NCI-H2029 treated with DMSO at 0.1 percent for 48 hours (cell line): ENCODE measurements around the gene SLC35C1.
"Not testable (repeated sequence)": the region's sequence is repeated elsewhere in the genome, so short reads cannot be mapped to it uniquely, and the experiment has no call there.

Source experiments
- DNase-seq: peaks from one replicate; lab custom pipeline; 2025; lab: John Stamatoyannopoulos, UW

The SLC35C1 gene

DNA sequence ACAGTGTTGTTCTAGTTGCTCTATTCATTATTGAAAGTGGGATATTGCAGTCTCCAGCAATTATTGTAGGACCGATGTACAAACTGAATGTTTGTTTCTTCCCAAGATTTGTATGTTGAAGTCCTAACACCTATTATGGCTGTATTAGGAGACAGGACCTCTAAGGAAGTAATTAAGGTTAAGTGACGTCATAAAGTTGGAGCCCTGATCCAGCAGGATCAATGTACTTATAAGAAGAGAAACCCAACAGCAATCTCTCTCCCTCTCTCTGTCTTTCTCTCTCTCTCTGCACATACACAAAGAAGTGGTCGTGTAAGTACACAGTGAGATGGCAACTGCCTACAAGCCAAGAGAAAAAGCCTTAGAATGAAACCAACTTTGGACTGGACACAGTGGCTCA is 16.1 kb upstream of the SLC35C1 start:
- no peak for DNase-seq

- DNase-seq = no peak
Measured at GRCh38 chr11:45791524-45791923, 13.4 kb upstream of the SLC35C1 start.

DNA sequence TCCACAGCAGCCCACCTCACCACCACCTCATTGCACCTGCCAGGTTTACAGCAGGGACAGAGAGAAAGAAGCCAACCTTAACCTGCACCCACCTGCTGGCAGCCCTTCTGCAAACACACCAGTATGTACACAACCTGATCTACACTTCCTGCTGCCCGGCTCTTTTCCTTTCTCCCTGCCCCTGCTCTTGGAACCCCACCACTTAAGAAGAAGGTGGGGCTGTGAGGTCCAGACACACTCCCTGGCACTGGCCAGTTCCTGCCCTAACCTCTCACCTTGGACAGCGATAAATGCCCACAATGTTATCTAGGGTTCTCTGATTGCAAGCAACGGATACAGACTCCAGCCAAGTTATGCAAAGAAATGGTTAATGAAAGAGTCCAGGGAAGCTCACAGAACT is 10.8 kb upstream of the SLC35C1 start:
- peak; percentile 82 for DNase-seq

DNA sequence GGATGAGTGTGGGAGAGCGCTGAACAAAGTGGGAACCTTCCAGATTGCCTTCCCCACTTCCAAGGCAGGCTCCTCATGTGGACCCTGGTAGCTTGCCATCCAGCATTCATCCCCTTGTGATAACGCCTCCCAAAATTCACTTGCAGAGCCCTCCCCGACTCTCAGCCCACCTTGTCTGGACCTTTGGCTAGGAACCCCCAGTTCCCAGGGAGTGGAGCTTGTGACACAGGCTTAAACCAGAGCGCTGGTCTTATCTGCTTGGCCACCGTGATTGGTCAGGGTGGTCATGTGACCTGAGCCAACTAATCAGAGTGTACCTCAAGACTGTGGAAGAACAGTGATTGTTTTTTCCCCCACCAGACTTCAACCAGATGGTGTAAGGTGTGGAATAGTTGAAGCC is 9.6 kb upstream of the SLC35C1 start:
- DNase-seq = no peak

DNA sequence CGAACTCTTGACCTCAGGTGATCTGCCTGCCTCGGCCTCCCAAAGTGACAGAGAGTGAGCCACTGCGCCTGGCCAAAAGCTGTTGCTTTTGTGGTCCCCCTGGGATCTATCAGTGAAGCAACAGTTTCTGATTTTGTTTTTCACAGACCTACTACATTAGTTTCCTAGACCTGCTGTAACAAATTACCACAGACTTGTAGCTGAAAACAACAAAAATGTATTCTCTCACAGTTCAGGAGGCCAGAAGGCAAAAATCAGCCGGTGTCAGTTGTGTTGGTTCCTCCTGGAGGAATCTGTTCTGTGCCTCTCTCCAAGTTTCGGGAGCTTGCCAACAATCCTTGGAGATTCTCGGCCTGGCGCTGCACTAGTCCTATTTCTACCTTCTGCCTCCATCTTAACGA is 8.5 kb upstream of the SLC35C1 start:
- DNase-seq = no peak

DNA sequence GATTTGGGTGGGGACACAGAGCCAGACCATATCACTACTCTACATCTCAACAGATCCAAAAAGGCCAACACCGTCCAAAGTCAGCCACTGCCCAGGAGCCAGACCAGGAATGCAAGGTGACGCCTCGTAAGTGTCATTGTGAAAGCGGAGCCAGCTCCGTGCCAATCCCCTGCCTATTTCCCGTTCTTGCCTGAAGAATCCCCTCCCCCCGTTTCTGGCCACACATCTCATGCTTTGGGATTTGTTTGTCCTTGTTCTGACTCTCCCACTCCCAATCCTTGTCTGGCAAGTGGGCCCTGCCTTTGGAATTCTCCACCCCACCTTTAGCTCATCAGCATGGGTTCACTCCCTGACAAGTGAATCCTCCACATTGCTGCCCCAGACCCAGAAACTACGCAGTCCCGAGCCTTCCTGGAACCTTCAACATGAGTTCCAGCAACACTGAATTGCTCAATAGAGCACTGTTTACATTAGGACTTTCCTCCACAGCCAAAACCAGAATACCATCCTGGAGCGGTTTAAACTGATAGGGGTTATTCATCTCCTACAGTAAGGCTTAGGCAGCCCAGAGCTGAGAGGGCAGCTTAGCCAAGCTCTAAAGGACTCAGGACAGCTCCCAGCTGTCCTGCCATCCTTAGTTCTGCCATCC is 6.0 kb upstream of the SLC35C1 start:
- peak; percentile 17 for DNase-seq

- no peak for DNase-seq
Measured at GRCh38 chr11:45799562-45799961, 5.4 kb upstream of the SLC35C1 start.

DNA sequence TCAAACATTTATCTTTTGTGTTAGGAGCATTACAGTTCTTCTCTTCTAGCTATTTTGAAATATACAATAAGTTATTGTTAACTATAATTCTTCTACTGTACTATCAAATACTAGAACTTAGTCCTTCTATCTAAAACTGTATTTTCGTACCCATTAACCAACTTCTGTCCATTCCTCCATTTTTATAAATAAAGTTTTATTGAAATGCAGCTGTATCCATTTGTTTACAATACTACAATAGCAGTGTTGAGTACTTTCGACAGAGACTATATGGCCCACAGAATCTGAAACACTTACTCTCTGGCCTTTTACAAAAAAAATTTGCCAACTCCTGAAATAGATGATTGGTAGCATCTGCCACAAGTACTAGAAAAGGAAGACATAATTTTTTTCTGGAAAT is 4.7 kb upstream of the SLC35C1 start:
- DNase-seq = no peak

DNA sequence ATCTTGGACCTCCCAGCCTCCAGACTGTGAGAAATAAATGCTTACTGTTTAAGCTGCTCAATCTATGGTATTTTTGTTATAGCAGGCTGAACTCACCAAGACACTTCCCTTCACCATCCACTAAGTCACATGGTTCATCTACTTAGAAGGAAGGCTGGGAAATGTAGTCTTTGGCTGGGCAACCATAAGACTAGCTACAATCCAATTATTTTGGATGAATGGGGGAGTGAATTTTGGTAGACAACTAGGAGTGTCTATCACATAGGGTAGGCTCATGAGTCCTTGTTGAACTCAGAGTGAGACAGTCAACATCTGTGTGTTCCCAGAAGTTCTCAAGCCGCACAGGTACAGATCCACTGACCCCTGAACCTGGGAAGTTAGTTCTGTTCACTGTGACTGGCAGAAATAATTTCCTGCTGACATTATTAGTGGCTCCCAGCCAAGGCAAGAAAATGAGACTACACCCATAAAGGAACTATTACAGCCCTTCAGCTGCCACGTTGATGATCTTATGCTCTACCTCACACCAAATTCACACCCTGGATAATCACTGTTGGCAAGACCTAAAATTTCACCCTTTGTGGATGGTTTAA is 3.1 kb upstream of the SLC35C1 start:
- DNase-seq = no peak

- DNase-seq = no peak
Measured at GRCh38 chr11:45802531-45803317, 2.2 kb upstream of the SLC35C1 start.

DNA sequence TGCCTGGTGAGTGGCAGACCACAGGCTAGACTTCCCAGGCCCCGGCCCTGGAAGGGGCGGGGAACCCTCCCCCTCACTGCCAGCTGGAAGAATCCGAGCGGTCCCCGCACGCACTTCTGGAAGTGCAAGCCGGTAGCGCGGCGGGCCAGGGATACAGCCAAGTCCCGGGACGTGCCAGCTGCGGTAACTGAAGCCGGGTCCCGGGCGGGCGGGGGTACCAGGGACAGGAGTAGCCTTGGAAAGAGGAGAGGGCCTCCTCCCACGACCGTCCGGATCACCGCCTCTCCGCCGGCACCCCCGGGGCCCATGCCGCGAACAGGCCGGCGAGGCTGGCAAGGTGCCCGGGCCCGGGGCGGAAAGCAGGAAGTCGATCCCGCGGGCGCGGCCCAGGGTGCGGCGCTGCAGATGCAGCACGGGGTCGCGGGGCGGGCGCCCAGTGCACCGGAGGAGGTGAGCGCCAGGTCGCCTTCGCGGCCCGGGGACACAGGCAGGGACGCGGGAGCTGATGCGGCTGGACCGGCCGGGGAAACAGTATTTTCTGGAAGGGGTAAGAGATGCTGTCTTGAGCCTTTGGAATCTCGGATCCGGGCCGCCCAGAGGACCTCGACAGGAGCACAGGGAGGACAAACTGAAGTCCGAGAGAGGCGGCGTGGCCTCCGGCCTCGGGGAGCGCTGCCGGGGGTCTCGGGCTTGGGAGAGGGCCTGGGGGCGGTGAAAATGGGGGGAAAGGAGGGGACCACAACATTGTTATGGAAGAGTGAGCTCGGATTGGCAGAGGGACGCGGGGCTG is 783 bp upstream of the SLC35C1 start:
- no peak for DNase-seq

GRCh38 chr11:45805305-45806071 is 539 bp downstream of the SLC35C1 start:
- no peak for DNase-seq

DNA sequence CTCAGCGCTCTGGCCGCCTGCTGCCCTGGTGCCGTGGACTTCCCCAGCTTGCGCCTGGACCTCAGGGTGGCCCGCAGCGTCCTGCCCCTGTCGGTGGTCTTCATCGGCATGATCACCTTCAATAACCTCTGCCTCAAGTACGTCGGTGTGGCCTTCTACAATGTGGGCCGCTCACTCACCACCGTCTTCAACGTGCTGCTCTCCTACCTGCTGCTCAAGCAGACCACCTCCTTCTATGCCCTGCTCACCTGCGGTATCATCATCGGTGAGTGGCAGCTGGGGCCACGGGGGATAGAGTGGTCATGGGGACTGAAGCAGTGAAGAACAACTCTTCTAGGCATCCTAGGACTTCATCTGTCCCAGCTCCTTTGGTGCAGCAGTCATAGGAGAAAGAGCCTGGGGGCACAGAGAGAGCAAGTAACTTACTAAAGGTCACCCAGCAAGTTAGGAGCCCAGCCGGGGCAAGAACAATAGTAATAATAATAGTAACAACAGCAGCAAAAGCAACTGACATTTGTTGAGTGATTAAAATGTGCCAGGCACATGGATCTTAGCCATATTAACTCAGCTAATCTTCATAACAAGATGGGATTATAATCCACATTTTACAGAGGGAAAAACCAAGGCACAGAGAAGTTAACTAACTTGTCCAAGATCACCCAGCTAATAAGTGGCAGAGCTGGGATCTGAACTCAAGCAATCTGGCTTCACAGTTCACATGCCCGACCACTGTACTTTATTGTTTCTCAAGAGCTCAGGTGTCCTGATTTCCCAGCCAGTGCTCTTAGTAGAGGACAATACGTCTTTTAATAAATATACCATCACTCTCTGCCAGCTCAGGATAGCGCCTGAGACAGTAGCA is 1.4 kb downstream of the SLC35C1 start:
- DNase-seq = no peak

DNA sequence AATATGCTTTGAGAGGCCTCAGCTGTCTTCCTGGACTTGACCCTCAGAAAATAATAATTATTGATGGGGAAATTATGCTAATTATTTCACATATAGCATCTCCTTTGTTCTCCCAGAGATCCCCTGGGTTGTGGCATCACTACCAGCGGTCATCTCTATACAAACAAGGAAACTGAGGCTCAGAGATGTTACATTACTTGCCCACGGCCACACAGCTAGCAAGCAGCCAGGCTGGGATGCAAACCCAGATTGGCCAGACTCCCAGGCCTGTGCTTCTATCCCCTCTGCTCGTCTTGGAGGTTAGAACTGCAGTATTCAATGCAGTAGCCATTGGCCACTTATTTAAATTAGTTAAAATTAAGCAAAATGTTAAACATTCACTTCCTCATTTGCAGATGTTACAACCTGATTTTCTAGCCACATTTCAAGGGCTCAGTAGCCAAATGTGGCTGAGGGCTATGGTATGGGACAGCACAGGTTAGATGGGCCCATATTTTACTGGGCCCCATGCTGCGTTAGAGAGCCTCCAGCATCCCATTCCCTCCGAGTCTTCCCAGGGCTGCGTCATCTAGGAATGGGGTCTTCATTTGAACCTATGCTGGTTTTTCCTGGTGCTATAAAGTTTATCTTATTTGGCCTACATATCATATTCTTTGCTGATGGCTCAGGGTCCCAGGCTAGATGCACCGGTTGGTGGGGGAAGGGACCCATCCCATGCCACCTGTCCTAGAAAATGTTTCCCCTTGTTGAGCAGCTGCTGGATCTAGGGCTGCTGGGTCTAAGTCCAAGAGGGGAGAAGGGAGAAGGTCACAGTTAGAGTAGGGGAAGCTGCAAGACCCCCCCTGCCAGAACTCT is 2.2 kb downstream of the SLC35C1 start:
- no peak for DNase-seq

DNA sequence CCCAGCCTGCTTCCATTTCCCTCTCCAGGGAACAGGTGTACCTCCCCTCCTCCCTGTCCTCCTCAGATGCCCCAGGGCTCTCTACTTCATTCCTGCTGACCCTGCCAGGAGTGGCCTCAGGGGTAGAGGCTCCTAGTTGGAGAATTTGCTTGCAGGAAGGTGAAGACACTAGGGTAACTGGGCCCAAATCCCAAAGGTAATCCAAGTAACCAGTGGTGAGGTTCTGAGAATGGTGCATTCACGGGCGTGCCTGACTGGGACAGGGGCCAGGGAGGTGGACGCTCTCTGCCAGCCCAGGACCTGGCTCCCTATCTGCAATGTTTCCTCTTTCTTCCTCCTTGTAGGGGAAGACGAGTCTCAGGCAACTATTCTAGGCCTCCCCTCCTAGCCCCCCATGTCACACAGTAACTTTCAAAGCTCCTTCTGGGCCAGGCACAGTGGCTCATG is 2.9 kb downstream of the SLC35C1 start:
- DNase-seq = no peak

- not testable (repeated sequence) for DNase-seq
Measured at GRCh38 chr11:45808427-45808826, 3.5 kb downstream of the SLC35C1 start.

DNA sequence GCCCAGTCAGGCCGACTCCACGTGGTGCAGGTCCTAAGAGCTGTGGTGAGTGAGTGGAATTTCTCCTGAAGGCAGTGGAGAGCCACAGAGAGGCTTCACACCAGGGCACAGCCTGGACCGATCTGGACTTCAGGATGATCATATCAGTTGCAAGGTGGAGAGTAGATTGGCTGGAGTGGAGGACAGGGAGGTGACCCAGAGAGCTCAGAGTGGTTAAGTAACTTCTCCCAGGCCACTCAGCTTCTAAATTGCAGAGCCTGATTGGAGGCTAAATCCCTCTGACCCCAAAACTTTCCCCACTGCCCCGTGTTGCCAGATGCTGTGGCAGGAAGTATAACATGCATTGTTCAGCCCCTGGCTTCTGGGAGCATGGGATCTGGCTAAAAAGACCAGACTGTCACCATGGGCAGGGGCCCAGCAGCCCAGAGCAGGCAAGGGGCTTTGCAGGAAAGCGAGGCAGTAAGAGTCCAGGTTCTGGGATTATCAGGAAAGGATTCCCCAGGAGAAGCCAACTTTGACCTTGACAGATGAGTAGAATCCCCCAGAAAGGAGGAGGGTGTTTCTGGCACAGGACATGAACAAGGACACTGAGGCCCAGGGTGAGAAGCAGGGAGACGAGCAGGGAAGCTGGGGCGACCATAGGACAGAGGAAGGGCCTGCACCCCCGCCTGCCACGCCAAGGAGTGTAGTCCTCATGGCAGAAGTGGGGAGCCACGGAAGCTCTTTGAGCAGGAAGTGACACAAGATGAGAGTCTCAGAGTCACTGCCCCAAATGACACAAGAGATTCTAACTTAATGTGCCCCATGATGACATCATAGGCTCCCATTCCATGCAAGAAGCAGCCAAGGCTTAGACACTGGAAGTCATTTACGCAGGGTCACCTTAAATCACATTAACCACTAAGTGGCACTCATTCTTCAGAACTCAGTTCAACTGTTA is 4.8 kb downstream of the SLC35C1 start:
- no peak for DNase-seq

GRCh38 chr11:45810431-45811108 is 5.6 kb downstream of the SLC35C1 start:
- DNase-seq = no peak
